HG03460 (cell line): Measurements from ENCODE around the gene SH3TC1.
A peak's percentile ranks its signal among the peaks of the same experiment; 100 is the strongest.

Experiments used
- ATAC-seq: cut with Tn5 transposase; IDR thresholded peaks from one replicate; pipeline ENCODE4 v1.9.1; 2021; ENCODE audit not compliant: unreplicated experiment

SH3TC1 gene

DNA sequence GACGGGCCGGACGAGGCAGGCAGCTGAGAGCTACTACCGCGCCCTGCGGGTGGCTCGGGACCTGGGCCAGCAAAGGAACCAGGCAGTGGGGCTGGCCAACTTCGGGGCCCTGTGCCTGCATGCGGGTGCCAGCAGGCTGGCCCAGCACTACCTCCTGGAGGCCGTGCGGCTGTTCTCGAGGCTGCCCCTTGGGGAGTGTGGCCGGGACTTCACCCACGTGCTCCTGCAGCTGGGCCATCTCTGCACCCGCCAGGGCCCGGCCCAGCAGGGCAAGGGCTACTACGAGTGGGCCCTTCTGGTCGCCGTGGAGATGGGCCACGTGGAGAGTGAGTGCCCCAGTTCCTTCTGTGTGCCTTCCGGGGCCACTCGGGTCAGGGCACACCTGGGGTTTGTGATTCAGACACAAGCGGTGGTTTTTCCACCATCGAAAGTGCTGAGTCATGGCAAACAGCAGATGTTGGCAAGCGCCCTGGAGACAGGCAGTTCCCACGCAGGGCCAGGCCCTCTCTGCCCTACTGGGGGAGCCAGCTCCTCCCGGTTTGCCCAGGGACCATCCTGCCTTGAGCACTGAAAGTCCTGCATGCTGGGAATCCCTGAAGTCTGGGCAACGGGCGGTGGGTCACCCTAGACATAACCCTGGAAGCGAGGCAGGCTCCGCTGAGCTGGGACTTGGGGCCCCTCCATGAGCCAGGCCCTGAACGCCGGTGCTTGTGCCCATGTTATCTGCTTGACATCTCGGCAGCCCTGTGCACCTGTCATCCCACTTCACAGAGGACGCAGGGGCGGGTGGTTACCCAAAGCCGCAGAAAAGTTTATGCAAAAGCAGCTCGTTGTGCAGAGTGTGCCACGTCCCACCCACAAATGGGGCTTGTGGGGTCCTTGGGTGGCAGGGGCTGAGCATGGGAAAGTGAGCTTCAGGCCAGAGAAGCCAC lies 29.5 kb downstream of the SH3TC1 start:
- peak; percentile 76 for ATAC-seq

DNA sequence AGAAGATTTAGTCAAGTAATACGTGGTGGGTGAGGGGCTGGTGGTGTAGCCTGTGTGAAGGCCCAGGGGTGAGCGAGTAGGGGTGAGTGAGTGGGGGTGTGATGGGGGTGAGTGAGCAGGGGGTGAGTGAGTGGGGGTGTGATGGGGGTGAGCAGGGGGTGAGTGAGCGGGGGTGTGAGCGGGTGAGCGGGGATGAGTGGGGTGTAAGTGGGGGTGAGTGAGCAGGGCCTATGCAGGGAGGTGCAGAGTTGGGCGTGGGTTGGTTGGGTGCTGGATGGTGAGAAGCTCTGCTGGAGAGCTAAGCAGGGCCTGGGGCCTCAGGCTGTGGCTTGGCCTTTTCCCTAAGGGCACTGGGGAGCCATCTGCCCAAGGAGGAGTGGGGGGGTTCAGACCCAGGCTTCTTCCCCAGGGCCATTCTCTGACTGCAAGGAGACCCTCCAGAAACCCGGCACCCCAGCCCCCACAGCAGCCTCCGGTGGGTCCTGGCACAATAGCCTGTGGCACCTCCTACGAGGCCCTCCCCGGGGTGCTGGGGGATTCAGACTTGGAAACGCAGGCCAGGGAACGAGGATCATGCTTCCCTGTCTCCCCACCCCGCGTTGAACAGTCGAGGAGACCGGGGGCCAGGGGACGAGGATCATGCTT lies 30.4 kb downstream of the SH3TC1 start:
- ATAC-seq, result no peak

DNA sequence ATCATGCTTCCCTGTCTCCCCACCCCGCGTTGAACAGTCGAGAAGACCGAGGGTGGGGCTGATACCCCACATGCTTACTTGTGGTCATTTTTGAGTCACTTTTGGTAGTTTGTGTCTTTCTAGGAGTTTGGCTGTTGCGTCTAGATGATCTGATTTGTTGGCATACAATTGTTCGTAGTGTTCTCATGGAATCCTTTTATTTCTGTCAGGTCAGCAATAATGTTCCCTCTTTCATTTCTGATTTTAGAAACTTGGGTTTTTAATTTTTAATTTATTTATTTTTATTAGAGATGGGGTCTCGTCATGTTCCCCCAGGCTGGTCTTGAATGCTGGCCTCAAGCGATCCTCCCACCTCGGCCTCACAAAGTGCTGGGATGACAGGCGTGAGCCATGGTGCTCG lies 30.9 kb downstream of the SH3TC1 start:
- no peak for ATAC-seq

DNA sequence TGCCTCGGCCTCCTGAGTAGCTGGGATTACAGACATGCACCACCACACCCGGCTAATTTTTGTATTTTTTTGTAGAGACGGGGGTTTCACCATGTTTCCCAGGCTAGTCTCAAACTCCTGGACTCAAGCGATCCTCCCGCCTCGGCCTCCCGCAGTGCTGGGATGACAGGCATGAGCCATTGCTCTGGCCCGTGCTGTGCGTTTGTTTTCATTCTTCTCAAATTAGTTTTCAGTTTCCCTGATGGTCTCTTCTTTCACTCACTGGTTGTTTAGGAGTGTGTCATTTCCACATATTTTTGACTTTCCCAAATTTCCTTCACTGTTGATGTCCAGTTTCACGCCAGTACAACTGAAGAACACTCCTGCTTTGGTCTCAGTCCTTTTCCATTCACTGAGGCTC lies 31.8 kb downstream of the SH3TC1 start:
- no peak for ATAC-seq

DNA sequence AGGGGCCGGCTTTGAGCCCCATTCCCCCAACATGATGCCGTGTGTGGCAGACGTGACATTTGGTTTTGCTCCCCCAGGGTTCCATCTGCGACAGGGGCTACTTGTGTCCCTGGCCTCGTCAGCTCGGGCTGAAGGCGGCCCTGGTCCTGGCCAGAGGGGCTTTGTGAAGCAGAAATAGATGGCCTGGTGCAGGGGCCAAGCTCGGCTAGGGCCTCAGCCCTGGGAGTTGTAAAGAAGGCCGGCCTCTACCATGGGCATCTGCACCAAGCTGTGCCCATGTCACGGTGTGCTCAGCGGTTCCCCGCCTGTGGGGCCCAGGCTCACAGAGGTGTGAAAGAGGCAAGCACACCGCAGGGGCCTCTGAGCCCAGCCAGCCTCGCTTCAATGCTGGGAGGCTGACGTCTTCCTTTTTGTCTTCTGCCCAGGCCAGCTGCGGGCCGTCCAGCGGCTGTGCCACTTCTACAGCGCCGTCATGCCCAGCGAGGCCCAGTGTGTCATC lies 32.5 kb downstream of the SH3TC1 start:
- ATAC-seq, result no peak

DNA sequence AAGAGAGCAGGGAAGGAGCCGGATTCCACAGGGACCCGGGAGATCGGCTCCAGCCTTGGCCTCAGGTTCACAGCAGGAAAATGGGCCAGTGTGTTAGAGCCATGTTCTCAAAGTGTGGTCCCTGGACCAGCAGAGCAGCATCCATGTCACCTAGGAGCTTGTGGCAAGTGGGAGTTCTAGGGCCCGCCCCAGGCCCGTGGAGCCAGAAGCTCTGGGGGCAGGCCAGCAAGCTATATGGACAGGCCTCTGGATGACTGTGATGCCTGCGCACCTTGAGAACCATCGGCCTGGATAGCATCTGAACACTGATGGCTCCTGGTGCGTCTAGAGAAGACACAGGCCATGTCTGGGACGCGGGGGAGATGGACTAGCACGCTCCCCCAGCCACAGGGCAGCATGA lies 33.7 kb downstream of the SH3TC1 start:
- ATAC-seq, result no peak

DNA sequence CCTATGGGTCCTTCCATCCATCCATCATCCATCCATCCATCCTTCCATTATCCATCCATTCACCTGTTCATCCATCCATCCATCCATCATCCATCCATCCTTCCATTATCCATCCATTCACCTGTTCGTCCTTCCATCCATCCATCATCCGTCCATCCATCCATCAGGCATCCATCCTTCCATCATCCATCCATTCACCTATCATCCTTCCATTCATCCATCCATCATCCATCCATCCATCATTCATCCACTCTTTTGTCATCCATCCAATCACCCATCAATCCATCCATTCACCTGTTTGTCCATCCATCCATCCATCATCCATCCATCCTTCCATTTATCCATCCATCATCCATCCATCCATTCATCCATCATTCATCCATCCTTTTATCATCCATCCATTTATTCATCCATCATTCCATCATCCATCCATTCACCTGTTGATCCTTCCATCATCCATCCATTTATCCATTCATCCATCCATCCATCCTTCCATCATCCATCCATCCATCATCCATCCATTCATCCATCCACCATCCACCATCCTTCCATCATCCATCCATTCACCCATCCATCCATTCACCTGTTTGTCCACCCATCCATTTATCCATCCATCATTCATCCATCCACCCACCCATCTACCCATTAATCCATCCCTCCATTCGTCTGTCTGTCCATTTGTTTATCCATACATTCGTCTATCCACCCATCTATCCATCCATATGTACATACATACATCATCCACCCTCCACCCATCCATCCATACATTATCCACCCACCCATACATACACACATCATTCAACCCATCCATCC lies 34.8 kb downstream of the SH3TC1 start:
- no peak for ATAC-seq

DNA sequence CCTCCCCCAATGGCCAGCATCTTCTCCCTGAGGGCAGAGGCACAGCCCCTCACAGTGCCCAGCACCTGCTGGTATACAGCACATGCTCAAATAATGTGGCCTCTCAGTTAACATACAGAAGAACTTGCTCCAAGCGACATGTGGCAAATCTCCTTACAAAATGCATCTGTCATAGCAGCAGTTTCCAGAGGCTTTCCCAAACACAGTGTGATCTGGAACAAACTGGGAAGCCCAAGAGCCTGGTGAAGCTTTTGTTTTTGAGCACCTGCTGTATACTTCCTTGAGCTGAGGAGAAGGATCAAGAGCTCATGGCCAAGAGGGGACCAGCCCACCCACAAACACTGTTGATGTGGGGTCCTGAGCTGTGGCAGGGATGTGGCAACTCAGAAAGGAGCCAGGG lies 35.6 kb downstream of the SH3TC1 start:
- no peak for ATAC-seq

DNA sequence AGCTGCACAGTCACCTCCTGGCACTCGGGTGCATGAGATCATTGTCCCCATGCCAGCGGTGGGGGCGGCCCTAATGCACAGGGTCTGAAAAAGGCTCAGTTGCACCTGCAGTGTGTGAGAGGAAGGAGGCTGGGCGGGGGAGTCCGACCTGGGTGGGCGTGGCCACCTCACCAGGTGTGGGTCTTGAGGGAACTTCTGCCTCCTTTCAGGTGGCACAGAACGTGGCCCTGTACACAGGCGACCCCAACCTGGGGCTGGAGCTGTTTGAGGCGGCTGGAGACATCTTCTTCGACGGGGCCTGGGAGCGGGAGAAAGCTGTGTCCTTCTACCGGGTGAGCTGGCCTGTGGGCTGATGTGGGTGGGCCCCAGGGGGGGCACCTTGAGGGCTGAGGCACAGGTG lies 36.1 kb downstream of the SH3TC1 start:
- no peak for ATAC-seq

DNA sequence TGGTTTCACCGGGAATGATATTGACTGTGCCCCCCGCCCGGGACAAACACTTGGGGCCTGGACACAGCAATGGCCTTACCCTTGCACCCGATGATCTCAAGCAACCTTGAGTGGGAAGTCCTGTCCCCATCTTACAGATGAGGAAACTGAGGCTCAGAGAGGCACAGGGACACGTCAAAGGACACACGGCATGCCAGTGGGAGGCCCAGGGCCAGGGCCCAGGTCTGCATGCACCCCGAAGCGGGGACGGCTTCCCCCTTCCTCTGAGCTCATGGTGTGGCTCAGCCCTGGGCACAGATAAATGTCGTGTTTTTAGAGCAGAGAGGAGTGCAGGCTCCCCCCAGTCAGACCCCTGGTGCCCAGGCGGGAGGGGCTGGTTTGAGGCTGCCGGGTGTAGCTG lies 36.6 kb downstream of the SH3TC1 start:
- no peak for ATAC-seq

DNA sequence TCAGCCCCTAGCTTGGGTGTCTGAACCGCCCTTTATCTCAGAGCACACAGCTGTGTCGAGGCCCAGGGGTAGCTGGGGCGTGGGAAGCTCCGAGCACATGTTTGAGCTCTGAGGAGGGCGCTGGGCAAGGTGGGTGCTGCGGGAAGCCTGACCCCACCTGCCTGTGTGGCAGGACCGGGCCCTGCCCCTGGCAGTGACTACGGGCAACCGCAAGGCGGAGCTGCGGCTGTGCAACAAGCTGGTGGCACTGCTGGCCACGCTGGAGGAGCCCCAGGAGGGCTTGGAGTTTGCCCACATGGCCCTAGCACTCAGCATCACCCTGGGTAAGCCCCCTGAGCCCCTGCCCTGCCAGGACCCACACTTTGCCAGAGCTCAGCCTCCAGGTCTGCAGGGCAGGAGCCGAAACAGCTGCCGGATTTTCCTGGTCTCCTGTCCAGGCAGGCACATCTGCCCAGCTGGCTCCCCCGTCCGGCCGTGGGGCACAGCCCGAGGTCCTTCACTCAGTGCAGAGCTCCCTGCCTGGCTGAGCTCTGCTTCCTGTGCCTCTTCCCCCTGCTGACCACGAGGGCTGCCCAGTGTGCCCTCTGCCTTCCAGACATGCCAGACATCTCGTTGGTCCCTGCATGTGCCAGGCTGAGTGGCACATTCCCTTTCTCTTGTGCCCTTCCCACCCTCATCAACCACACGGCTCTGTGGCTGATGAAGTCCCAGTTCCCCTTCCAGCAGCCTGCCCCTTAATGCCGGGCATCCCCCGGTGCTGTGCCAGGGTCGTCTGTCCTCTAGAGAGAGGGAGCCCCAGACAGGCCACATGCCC lies 37.2 kb downstream of the SH3TC1 start:
- ATAC-seq, result no peak

DNA sequence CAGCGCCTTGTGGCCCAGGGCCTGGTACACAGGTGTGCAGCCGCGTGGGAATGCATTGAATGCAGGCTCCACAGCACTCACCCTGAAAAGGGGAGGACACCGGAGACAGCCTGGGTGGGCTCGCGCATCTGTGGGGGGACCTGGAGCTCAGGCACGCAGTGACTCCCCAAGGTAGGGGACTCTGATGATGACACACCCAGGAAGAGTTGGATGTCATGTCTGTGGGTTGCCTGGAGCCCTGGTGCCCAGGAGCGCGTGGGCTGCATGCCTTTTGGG lies 37.8 kb downstream of the SH3TC1 start:
- ATAC-seq, result no peak

DNA sequence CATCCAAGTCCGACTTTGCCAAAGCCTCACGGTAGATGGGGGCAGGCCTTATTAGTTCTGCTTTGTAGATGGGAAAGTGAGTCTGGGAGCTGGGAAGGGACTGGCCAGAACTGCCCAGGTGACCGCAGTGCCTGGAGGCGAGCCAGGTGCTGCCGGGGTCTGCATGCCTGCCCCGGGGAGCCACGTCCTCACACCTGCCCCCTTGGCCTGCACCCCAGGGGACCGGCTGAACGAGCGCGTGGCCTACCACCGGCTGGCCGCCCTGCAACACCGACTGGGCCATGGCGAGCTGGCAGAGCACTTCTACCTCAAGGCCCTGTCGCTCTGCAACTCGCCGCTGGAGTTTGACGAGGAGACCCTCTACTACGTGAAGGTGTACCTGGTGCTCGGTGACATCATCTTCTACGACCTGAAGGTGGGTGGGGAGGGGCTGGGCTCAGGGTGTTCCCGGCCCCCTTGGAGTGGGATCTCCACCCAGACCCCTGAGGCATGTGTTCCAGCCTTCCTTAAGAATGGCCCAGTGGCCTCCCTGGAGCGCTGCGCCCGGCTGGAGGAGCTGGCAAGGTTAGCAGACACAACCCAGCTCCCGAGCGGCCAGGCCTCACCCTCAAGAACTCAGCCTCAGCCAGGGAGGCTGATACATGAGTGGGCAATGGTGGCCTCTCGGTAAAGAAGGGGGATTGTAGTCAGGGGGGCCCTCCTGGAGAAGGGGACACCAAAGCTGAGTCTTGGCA lies 38.3 kb downstream of the SH3TC1 start:
- ATAC-seq, result no peak

DNA sequence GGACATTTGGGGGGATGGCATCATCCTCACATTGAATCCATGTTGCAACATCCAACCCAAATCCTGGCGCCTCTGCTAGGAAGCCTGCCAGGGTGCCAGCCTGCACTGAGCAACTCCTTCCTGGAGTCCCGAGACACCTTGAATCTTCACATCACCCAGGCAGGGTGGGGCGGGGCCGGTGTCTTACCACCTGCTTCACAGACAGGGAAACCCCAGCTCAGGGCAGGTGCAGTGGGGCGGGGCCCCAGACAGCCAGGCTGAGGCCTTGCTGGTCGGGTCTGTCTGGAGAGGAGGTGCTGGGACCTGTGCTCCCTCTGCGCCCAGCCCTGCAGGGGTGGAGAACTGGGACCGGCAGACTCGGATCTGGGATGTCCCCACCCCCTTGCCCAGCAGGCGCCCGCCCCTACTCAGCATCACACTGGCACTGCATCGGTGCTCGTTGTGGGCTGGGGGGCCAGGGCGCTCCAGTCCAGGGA lies 39.0 kb downstream of the SH3TC1 start:
- no peak for ATAC-seq

DNA sequence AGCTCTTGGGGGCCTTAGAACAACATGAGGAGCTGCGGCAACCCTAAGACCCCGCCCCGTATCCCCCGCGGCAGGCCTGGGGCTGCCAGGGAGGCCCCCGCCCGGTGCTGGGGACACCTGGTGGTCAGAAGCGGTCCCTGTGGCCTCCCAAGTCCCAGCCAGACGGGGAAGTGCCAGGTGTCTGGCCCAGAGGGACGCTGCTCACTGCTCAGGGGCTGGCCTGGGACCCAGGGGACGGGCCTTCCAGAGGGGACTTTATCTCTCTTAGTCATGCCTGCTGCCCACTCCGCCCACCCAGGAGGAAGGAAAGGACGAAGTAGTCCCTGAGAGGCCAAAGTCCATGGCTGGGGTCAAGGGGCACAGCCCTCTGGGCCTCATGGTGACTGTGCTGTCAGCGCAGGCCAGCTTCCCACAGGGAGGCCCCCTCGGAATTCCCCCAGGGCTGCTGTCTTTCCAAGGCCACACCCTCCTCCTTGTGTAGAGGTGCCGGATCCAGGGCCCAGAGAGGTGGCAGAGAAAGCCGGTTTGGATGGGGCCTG lies 39.5 kb downstream of the SH3TC1 start:
- ATAC-seq, result no peak

DNA sequence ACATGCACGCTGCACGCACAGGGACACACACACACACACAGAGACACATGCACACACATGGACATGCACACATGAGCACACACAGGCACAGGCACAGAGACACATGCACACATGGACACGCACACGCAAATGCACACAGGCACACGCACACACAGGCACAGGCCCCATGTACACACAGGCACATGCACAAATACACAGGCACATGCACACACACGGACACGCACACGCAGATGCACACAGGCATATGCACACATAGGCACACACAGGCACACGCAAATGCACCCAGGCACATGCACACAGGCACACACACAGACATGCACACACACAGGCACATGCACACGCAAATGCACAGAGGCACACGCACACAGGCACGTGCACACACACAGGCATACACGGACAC lies 40.1 kb downstream of the SH3TC1 start:
- no peak for ATAC-seq

DNA sequence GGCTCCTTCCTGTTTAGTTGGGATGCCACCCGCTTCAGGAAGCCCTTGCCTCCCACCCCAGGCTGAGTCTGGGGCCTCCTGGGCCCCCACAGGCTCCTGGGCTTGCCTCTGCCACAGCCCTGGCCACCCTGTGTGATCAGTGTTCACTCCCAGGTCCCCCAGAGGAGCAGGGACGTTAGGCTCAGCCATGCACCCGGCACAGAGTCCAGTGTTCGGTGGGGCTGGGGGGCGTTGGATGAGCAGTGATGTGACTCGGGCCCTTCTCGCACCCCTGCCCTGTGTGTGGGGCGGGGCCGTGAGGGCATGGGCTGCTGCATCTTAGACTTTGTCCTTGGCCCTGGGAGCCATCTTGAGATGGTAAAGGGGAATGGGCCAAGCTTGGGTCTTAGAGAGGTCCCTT lies 40.6 kb downstream of the SH3TC1 start:
- no peak for ATAC-seq

DNA sequence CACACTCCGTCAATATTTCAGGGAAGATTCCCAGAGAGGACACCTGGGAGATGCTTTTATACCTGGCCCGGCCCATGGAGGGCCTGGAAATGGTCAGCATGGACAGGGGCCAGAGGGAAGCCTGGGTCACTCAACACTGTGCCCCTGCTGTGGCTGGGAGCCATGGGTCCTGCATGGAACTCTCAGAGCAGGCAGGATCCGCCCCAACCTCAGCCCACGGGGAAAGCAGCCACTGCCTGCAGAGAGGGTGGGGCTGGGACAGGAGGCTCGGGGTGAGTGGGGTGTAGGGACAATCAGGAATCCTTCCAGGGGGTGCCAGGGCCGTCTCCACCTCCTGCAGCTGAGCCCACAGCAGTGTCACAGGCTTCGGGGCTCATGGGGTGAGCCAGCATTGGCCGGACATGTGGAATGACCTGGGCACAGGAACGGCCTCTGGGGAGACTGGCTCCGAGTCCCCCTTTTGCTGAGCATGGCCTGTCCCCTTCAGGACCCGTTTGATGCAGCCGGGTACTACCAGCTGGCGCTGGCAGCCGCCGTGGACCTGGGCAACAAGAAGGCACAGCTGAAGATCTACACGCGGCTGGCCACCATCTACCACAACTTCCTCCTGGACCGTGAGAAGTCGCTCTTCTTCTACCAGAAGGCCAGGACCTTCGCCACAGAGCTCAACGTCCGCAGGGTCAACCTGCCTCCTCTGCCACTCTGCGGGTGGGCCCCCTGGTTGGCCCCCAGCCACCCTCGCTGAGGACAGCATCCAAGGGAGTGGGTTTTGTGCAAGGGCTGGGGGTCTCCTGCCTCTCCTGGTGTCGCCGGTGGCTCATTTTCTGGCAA lies 41.3 kb downstream of the SH3TC1 start:
- ATAC-seq, result no peak

DNA sequence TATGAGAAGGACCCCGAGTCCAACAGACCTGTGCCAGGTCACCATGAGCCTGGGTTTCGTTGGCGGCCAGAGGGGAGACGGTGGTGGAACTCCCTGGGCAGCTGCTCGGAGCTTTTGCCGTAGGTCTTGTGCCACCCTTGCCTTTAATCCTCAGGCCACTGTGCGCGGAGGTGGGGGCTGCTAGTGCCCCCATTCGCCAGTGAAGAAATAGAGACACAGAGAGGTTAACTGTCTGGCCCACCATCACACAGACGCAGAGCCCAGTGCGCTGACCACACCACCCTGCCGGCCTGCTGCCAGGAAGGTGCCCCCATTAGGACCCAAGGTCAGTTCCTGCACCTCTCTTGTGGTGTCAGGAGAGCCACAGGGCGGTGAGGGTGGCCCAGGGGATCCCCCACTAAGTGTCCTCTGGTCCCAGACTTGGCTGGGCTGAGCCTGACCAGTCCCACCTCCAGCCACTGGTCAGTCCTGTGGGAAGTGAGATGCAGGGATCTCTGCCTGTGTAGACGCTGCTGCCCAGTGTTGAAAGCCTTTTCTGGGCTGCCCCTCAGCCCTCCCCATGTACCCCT lies 42.2 kb downstream of the SH3TC1 start:
- no peak for ATAC-seq
